ENCODE data around the gene TKT.

The TKT gene

GRCh38 chr3:53231532-53232511, 24.0 kb downstream of the TKT start:
- in situ Hi-C loops (cut with HindIII; ENCODE audit: low sequenced_read_pairs) = no loop called here

GRCh38 chr3:53230789-53231188, 25.0 kb downstream of the TKT start:
- H3K4me3 ChIP-seq (ENCODE audit: low read depth, low read length) = no peak overlapping the region
- in situ Hi-C loops (cut with HindIII; ENCODE audit: low sequenced_read_pairs) = no loop called here
- TF ChIP-seq, protein P1, sequence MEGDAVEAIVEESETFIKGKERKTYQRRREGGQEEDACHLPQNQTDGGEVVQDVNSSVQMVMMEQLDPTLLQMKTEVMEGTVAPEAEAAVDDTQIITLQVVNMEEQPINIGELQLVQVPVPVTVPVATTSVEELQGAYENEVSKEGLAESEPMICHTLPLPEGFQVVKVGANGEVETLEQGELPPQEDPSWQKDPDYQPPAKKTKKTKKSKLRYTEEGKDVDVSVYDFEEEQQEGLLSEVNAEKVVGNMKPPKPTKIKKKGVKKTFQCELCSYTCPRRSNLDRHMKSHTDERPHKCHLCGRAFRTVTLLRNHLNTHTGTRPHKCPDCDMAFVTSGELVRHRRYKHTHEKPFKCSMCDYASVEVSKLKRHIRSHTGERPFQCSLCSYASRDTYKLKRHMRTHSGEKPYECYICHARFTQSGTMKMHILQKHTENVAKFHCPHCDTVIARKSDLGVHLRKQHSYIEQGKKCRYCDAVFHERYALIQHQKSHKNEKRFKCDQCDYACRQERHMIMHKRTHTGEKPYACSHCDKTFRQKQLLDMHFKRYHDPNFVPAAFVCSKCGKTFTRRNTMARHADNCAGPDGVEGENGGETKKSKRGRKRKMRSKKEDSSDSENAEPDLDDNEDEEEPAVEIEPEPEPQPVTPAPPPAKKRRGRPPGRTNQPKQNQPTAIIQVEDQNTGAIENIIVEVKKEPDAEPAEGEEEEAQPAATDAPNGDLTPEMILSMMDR (IDR thresholded peaks at IDR 0.05; ENCODE audit: low read depth, low read length, missing control alignments) = no peak
- DNase-seq (ENCODE audit: low read depth) = no peak

More at GRCh38 chr3:53231532-53232511, 24.0 kb downstream of the TKT start:
- TF ChIP-seq, protein P1 (IDR thresholded peaks at IDR 0.05; ENCODE audit: low read depth, low read length, missing control alignments) = peak; percentile 34
- no peak overlapping the region for H3K4me3 ChIP-seq (ENCODE audit: low read depth, low read length)
- DNase-seq (ENCODE audit: low read depth) = no peak

DNA sequence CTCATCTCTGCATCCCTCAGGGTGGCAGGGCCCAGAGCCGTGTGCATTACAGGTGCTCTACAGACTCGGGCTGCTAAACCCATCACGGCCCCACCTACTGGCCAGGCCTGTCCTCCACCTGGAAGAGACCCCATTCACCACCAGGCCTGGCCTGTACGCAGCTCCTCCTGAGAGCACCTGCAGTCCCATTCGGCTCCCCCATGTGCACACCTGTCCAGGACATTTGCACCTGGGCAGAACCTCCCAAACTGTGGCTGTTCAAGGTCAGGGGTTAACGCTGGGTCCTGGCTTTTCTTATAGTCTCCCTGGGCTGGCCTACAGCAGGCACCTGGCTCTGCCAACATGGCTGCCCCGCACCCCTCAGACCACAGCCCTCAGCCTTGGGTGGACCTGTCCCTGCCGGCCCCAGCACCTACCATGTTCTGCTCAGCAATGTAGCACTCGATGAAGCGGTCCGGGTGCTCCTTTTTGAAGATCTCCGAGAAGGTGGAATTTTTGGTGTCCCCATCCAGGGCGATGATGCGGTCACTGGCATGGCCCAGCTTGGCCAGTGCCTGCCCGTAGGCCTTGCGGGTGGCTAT, 25.7 kb downstream of the TKT start:
- no peak overlapping the region for H3K4me3 ChIP-seq (ENCODE audit: low read depth, low read length)
- TF ChIP-seq, protein P1 (IDR thresholded peaks at IDR 0.05; ENCODE audit: low read depth, low read length, missing control alignments) = no peak
- in situ Hi-C loops (cut with HindIII; ENCODE audit: low sequenced_read_pairs) = no loop called here
- DNase-seq (ENCODE audit: low read depth) = no peak

DNA sequence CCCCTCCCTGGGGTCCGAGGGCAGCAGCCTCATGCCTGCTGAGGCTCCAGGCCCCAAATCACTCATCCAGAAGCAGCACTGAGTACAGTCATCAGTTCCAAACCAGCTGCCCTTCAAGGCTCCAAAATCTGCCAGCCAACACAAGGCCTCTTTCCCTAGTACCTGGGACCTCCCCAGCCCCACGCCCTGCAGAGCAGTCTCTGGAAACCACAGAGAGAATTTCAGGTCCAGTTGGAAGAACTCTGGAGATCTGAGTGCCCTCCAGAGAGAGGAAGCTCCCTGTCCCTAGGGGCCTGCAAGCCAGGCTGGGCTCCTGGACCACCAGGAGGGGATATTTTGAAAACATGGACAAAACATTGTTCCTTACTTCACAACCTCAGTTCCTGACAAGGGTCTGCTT, 26.2 kb downstream of the TKT start:
- no peak overlapping the region for H3K4me3 ChIP-seq (ENCODE audit: low read depth, low read length)
- TF ChIP-seq, protein P1 (IDR thresholded peaks at IDR 0.05; ENCODE audit: low read depth, low read length, missing control alignments) = no peak
- no peak for DNase-seq (ENCODE audit: low read depth)
- in situ Hi-C loops (cut with HindIII; ENCODE audit: low sequenced_read_pairs) = no loop called here

- in situ Hi-C loops (cut with HindIII; ENCODE audit: low sequenced_read_pairs) = no loop called here
- no peak overlapping the region for H3K4me3 ChIP-seq (ENCODE audit: low read depth, low read length)
- TF ChIP-seq, protein P1 (IDR thresholded peaks at IDR 0.05; ENCODE audit: low read depth, low read length, missing control alignments) = no peak
- no peak for DNase-seq (ENCODE audit: low read depth)
Measured at GRCh38 chr3:53229171-53229570, 26.7 kb downstream of the TKT start.

DNA sequence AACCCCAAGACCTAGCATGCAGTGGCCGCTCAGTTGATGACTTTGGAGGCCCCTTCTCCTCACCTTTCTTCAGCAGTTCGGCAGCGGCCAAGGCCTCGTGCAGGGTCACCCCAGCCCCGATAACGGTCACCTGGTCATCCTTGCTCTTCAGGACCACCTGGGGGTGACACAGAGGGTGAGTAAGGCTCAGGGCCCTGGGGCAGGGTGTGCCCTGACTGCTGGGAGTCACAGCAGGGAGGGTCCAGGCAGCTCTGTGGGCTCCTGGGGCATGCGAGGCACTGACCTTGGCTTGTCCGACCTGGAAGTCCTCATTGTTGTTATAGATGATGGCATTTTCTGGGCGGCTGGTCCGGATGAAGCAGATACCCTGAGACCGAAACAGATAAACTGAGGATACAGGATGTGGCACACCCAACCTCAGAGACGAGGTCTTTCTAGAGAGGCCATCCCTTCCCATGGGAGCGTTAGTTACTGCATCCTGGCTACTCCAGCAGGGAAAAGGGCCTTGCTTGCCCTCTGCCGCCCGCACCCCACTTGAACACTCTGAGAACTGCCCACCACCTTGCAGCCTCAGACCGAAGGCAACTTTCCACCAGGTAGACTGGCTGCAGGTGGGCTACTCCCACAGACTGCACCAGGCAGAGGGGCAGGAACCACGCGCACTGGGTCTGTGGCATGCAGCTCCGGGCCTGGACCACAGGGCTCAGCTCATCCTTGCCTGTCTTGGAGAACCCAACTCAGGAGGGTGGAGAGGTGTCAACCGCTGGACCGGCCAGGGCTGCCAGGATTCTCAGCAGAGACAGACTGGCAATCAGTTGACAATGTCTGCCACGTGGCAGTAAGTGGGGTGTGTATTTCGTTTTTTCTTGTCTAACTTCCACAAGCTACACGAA, 27.6 kb downstream of the TKT start:
- TF ChIP-seq, protein P1 (IDR thresholded peaks at IDR 0.05; ENCODE audit: low read depth, low read length, missing control alignments) = no peak
- in situ Hi-C loops (cut with HindIII; ENCODE audit: low sequenced_read_pairs) = no loop called here
- DNase-seq (ENCODE audit: low read depth) = no peak
- H3K4me3 ChIP-seq (ENCODE audit: low read depth, low read length) = no peak overlapping the region

All from astrocyte of the cerebellum (primary cell).